Activated CD4-positive, CD25-positive, alpha-beta regulatory T cell (primary cell): ENCODE results near the gene EPN3.
A peak's percentile ranks its signal among the peaks of the same experiment; 100 is the strongest.

Source experiments
- DNase-seq, 4 experiments: peaks; one replicate each; lab custom pipeline; 2025; lab: John Stamatoyannopoulos, UW

The EPN3 gene

GRCh38 chr17:50549969-50550368 lies 17.4 kb downstream of the EPN3 start:
- DNase-seq, result no peak

GRCh38 chr17:50550661-50551432 lies 18.3 kb downstream of the EPN3 start:
- no peak for DNase-seq

GRCh38 chr17:50551433-50551815 lies 18.9 kb downstream of the EPN3 start:
- no peak for DNase-seq

- no peak for DNase-seq
Observed at GRCh38 chr17:50551884-50552283, 19.3 kb downstream of the EPN3 start.

- DNase-seq, result no peak
Observed at GRCh38 chr17:50554201-50554600, 21.7 kb downstream of the EPN3 start.

- no peak for DNase-seq
Observed at GRCh38 chr17:50556803-50557202, 24.3 kb downstream of the EPN3 start.

GRCh38 chr17:50557630-50558029 lies 25.1 kb downstream of the EPN3 start:
- no peak for DNase-seq

GRCh38 chr17:50558091-50558490 lies 25.6 kb downstream of the EPN3 start:
- DNase-seq, result no peak

- DNase-seq, result no peak
Observed at GRCh38 chr17:50558581-50558940, 26.0 kb downstream of the EPN3 start.

GRCh38 chr17:50558941-50559614 lies 26.5 kb downstream of the EPN3 start:
- DNase-seq, result no peak

GRCh38 chr17:50559674-50560184 lies 27.2 kb downstream of the EPN3 start:
- DNase-seq, result no peak

- peak; percentile 60 to 78 (median 70) for DNase-seq
Observed at GRCh38 chr17:50560185-50560824, 27.8 kb downstream of the EPN3 start, which contains the start of gene CACNA1G. Gene CACNA1G, plus strand, starts transcription at chr17:50560715. Its CDS starts 745 bp downstream, at chr17:50561460.

GRCh38 chr17:50560931-50561745 lies 28.6 kb downstream of the EPN3 start:
- DNase-seq, result no peak

- DNase-seq, result no peak
Observed at GRCh38 chr17:50561746-50562141, 29.2 kb downstream of the EPN3 start.

- no peak for DNase-seq
Observed at GRCh38 chr17:50562242-50563091, 29.9 kb downstream of the EPN3 start.

- DNase-seq, result no peak
Observed at GRCh38 chr17:50563092-50563511, 30.6 kb downstream of the EPN3 start.

GRCh38 chr17:50564916-50565315 lies 32.4 kb downstream of the EPN3 start:
- no peak for DNase-seq

GRCh38 chr17:50565402-50566350 lies 33.1 kb downstream of the EPN3 start:
- DNase-seq, result no peak

- DNase-seq, result no peak
Observed at GRCh38 chr17:50566886-50567285, 34.4 kb downstream of the EPN3 start.

- no peak for DNase-seq
Observed at GRCh38 chr17:50568659-50569058, 36.1 kb downstream of the EPN3 start.
